ENCODE results near the gene CLGN. TPM values are rescaled to one million over a fixed set of nuclear protein-coding genes. Genes with fewer than 3 reads are reported as not detected.

Gene CLGN
- total and polyA plus RNA-seq, 2 of the 13 experiments (the other 11 are each of a cell fraction or from before 2014, with no cell fraction given) = 7.2 to 17.0 TPM

- peak; percentile 92; the same call in 1 of the 2 replicates for TF ChIP-seq ZFP91 (CRISPR knock-in tag; IDR thresholded peaks at IDR 0.05; ENCODE audit: borderline replicate concordance)
- TF ChIP-seq ZNF224 (CRISPR knock-in tag; IDR thresholded peaks at IDR 0.05) = peak; percentile 96; the same call in 1 of the 2 replicates
- TF ChIP-seq ZBTB10 (CRISPR knock-in tag; IDR thresholded peaks at IDR 0.05; ENCODE audit: borderline replicate concordance) = peak; percentile 43; the same call in 1 of the 2 replicates
- peak; percentile 56; the same call in 1 of the 2 replicates for TF ChIP-seq NR0B2 (CRISPR knock-in tag; IDR thresholded peaks at IDR 0.05)
- TF ChIP-seq ARID4A (CRISPR knock-in tag; IDR thresholded peaks at IDR 0.05; ENCODE audit: borderline replicate concordance) = peak; percentile 87
- peak; percentile 59; the same call in 1 of the 2 replicates for TF ChIP-seq MEIS2 (CRISPR knock-in tag; IDR thresholded peaks at IDR 0.05)
- TF ChIP-seq ZNF605 (CRISPR knock-in tag; IDR thresholded peaks at IDR 0.05) = peak; percentile 27; the same call in 1 of the 2 replicates
- TF ChIP-seq ZNF83 (CRISPR knock-in tag; IDR thresholded peaks at IDR 0.05; ENCODE audit: borderline replicate concordance) = 0 out of 2 replicates have a peak, but pooled peaks have one; percentile 24
- 0 out of 2 replicates have a peak, but pooled peaks have one; percentile 25 for TF ChIP-seq ESRRA (CRISPR knock-in tag; IDR thresholded peaks at IDR 0.05; ENCODE audit: low read depth)
- no peak for TF ChIP-seq THAP8 (CRISPR knock-in tag; IDR thresholded peaks at IDR 0.05; ENCODE audit: borderline replicate concordance)
- TF ChIP-seq TOE1 (CRISPR knock-in tag; IDR thresholded peaks at IDR 0.05) = no peak; the same call in 1 of the 2 replicates
- no peak for TF ChIP-seq CCAR2 (optimal IDR thresholded peaks at IDR 0.05; ENCODE audit: low read depth, low read length)
- TF ChIP-seq ZBTB37 (CRISPR knock-in tag; IDR thresholded peaks at IDR 0.05) = no peak
- no peak for TF ChIP-seq MAFG (CRISPR knock-in tag; IDR thresholded peaks at IDR 0.05)
- peak; percentile 81 for TF ChIP-seq SNAPC2 (CRISPR knock-in tag; IDR thresholded peaks at IDR 0.05)
Observed at GRCh38 chr4:140427106-140427918, at the start of gene CLGN (continued).
